HG03439 (cell line): ENCODE measurements around the gene DMKN.

ENCODE experiments used
- ATAC-seq: cut with Tn5 transposase; IDR thresholded peaks from one replicate; pipeline ENCODE4 v1.9.1; 2021; ENCODE audit warnings: mild to moderate bottlenecking, moderate library complexity; ENCODE audit not compliant: unreplicated experiment

DMKN gene

GRCh38 chr19:35528218-35529038 is 15.0 kb upstream of the DMKN start, which contains the start of gene SBSN:
SBSN (minus strand) TSS chr19:35528311; CDS start chr19:35528281, 30 bp downstream.
- no peak for ATAC-seq

- no peak for ATAC-seq
Measured at GRCh38 chr19:35525873-35526272, 12.4 kb upstream of the DMKN start.

GRCh38 chr19:35524181-35524837 is 10.9 kb upstream of the DMKN start:
- ATAC-seq = no peak

GRCh38 chr19:35522745-35523327 is 9.4 kb upstream of the DMKN start:
- ATAC-seq = no peak

GRCh38 chr19:35521124-35521743 is 7.8 kb upstream of the DMKN start:
- ATAC-seq = no peak

GRCh38 chr19:35519291-35519690 is 5.8 kb upstream of the DMKN start:
- no peak for ATAC-seq

- ATAC-seq = no peak
Measured at GRCh38 chr19:35518313-35518712, 4.9 kb upstream of the DMKN start.

- no peak for ATAC-seq
Measured at GRCh38 chr19:35517342-35517741, 3.9 kb upstream of the DMKN start.

GRCh38 chr19:35516310-35516709 is 2.9 kb upstream of the DMKN start:
- no peak for ATAC-seq

- ATAC-seq = no peak
Measured at GRCh38 chr19:35514282-35514809, 897 bp upstream of the DMKN start.

- ATAC-seq = no peak
Measured at GRCh38 chr19:35512831-35513627, 420 bp downstream of the DMKN start.

GRCh38 chr19:35511337-35511736 is 2.1 kb downstream of the DMKN start:
- no peak for ATAC-seq

- ATAC-seq = no peak
Measured at GRCh38 chr19:35510626-35510964, 2.9 kb downstream of the DMKN start.

- ATAC-seq = no peak
Measured at GRCh38 chr19:35509861-35510625, 3.4 kb downstream of the DMKN start.

GRCh38 chr19:35509018-35509652 is 4.3 kb downstream of the DMKN start:
- no peak for ATAC-seq

GRCh38 chr19:35508129-35508528 is 5.3 kb downstream of the DMKN start:
- ATAC-seq = no peak

- no peak for ATAC-seq
Measured at GRCh38 chr19:35507561-35507960, 5.9 kb downstream of the DMKN start.

GRCh38 chr19:35506011-35506410 is 7.4 kb downstream of the DMKN start:
- ATAC-seq = no peak

- no peak for ATAC-seq
Measured at GRCh38 chr19:35502751-35503150, 10.7 kb downstream of the DMKN start.
